ENCODE data around the gene C21orf91. TPM values are rescaled to one million over a fixed set of nuclear protein-coding genes. Genes with fewer than 3 reads are reported as not detected.

The C21orf91 gene
- total and polyA plus RNA-seq, 9 of the 15 experiments (the other 6 are each of a cell fraction or from before 2014, with no cell fraction given) = 3.9 to 14.1 (median 12.1) TPM

- no peak for TF ChIP-seq ZNF318 (IDR thresholded peaks at IDR 0.05; ENCODE audit: borderline replicate concordance in 1 of 2, low read depth in 1 of 2)
- TF ChIP-seq DNMT1 (IDR thresholded peaks at IDR 0.05) = no peak
- no peak for TF ChIP-seq GABPB1 (CRISPR knock-in tag; IDR thresholded peaks at IDR 0.05)
- TF ChIP-seq FOXM1 (IDR thresholded peaks at IDR 0.05; ENCODE audit: low read depth) = no peak
- TF ChIP-seq FOXM1 (CRISPR knock-in tag; IDR thresholded peaks at IDR 0.05; ENCODE audit: low read depth) = no peak
- TF ChIP-seq TGIF2 (CRISPR knock-in tag; IDR thresholded peaks at IDR 0.05) = no peak
- TF ChIP-seq TEAD4 (IDR thresholded peaks at IDR 0.05; ENCODE audit: low read length) = no peak
- TF ChIP-seq TEAD4 (CRISPR knock-in tag; IDR thresholded peaks at IDR 0.05; ENCODE audit: borderline replicate concordance) = no peak
- no peak for TF ChIP-seq ZBTB17 (CRISPR knock-in tag; IDR thresholded peaks at IDR 0.05)
- TF ChIP-seq HIVEP1 (CRISPR knock-in tag; IDR thresholded peaks at IDR 0.05) = no peak
- TF ChIP-seq TEAD1 (CRISPR knock-in tag; IDR thresholded peaks at IDR 0.05) = no peak
- TF ChIP-seq, protein P1, sequence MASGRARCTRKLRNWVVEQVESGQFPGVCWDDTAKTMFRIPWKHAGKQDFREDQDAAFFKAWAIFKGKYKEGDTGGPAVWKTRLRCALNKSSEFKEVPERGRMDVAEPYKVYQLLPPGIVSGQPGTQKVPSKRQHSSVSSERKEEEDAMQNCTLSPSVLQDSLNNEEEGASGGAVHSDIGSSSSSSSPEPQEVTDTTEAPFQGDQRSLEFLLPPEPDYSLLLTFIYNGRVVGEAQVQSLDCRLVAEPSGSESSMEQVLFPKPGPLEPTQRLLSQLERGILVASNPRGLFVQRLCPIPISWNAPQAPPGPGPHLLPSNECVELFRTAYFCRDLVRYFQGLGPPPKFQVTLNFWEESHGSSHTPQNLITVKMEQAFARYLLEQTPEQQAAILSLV (tag; IDR thresholded peaks at IDR 0.05) = no peak
- TF ChIP-seq SMC3 (conservative IDR thresholded peaks at IDR 0.05; ENCODE audit: insufficient read depth, low read depth, low read length) = no peak
- TF ChIP-seq, protein P2, sequence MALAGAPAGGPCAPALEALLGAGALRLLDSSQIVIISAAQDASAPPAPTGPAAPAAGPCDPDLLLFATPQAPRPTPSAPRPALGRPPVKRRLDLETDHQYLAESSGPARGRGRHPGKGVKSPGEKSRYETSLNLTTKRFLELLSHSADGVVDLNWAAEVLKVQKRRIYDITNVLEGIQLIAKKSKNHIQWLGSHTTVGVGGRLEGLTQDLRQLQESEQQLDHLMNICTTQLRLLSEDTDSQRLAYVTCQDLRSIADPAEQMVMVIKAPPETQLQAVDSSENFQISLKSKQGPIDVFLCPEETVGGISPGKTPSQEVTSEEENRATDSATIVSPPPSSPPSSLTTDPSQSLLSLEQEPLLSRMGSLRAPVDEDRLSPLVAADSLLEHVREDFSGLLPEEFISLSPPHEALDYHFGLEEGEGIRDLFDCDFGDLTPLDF (CRISPR knock-in tag; IDR thresholded peaks at IDR 0.05) = no peak
- no peak for TF ChIP-seq ZNF41 (CRISPR knock-in tag; conservative IDR thresholded peaks at IDR 0.05)
- TF ChIP-seq, protein P3, sequence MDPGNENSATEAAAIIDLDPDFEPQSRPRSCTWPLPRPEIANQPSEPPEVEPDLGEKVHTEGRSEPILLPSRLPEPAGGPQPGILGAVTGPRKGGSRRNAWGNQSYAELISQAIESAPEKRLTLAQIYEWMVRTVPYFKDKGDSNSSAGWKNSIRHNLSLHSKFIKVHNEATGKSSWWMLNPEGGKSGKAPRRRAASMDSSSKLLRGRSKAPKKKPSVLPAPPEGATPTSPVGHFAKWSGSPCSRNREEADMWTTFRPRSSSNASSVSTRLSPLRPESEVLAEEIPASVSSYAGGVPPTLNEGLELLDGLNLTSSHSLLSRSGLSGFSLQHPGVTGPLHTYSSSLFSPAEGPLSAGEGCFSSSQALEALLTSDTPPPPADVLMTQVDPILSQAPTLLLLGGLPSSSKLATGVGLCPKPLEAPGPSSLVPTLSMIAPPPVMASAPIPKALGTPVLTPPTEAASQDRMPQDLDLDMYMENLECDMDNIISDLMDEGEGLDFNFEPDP (CRISPR knock-in tag; IDR thresholded peaks at IDR 0.05) = no peak
These were observed 65.4 kb downstream of the C21orf91 start (continued) for GRCh38 chr21:17753736-17754135.
